HL-60 (cell line): ENCODE measurements around the gene PGM2.

Experiments
- DNase-seq, 2 experiments: peaks; one replicate each; pipeline ENCODE4 v3.0.0-alpha.2; 2010 to 2020; ENCODE audit warnings: low read depth in 1 of 2, low spot score in 1 of 2
- H3K27ac ChIP-seq: fragments of 250-450 bp; sonication (Bioruptor Pico); replicated peaks from 2 replicates; pipeline ENCODE4 v1.5.1; 2020; ENCODE audit warnings: mild to moderate bottlenecking, moderate library complexity
- H3K27me3 ChIP-seq: fragments of 250-450 bp; sonication (Bioruptor Pico); 2 replicates; pipeline ENCODE4 v1.5.1; 2021; ENCODE audit warnings: mild to moderate bottlenecking, moderate library complexity; ENCODE audit not compliant: insufficient read depth, poor library complexity, severe bottlenecking
- H3K4me3 ChIP-seq: replicated peaks from 2 replicates; pipeline ENCODE4 v1.5.1; 2011; ENCODE audit warnings: mild to moderate bottlenecking, control low read depth, low read length; ENCODE audit not compliant: insufficient read depth
- GABPA ChIP-seq: IDR thresholded peaks from 2 replicates; pipeline ENCODE4 v1.6.1; 2012; ENCODE audit warnings: low read depth
- POLR2AphosphoS5 ChIP-seq: IDR thresholded peaks from 2 replicates; pipeline ENCODE4 v1.6.1; 2012; ENCODE audit warnings: low read depth
- SPI1 ChIP-seq: IDR thresholded peaks from 2 replicates; pipeline ENCODE4 v1.6.1; 2012; ENCODE audit warnings: low read depth, mild to moderate bottlenecking, borderline replicate concordance
- TF ChIP-seq, protein P1 (sequence below): IDR thresholded peaks from one replicate; pipeline ENCODE4 v1.5.1; 2011; ENCODE audit warnings: low read length, control low read depth, inconsistent platforms; ENCODE audit not compliant: insufficient read depth
- TF ChIP-seq, protein P2 (sequence below): IDR thresholded peaks from 2 replicates; pipeline ENCODE4 v1.6.1; 2012; ENCODE audit warnings: low read depth; ENCODE audit not compliant: insufficient replicate concordance

The PGM2 gene

DNA sequence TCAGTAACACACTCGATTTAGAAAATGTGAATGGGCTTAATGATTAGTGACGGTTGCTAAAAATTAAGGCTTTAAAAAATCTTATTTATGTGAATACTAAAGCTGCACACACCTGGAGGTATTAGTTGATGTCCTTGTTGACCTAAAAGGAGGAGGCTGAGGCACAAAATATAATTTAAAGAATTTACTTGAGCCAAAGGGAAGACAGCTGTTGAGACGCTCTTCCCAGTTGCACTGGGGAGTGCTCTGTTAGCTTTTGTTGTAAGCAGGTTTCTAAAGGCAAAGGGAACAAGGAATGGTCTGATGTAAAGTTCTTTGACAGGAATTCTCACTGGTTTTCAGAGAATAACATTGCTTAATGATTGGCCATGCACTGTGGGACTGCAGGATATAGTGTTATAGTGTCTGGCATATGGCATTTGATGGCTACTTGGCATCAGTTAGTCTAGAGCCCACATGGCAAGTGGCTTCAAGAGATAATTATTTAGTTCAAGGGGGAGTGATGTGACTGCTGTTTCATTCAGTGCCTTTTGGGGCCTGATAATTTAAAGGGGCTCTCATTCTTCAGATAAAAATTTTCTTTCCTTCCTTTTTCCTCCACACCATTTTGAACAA lies 30.8 kb upstream of the PGM2 start:
- Histone ChIP-seq H3K27ac (no peak overlapping the region), H3K4me3 (no peak overlapping the region), H3K27me3 (no peaks in the 10 kb centered on the region)
- TF ChIP-seq POLR2AphosphoS5, result no peak
- no peak for TF ChIP-seq GABPA
- no peak for DNase-seq

DNA sequence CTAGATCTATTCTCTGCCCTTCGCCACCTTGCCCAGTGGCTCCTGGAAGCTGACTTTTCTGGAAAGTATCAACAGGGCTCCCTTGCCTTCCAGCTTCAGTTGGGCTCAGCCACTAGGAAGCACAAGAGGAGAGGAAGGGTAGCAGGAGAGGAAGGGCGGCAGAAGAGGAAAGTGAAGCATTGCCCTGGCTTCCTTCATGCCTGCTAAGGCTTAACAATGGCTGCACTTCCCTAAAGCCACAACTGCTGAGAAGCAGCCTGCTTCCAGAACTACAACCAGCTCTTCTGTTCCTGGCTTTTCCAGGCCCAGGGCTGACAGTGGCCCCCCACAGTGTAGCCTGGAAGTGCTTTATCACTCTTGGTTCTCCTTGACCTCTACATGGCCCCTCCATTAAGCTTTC lies 29.1 kb upstream of the PGM2 start:
- H3K27me3 ChIP-seq, result no peaks in the 10 kb centered on the region
- peak; percentile 78 for TF ChIP-seq SPI1
- TF ChIP-seq, protein P1, sequence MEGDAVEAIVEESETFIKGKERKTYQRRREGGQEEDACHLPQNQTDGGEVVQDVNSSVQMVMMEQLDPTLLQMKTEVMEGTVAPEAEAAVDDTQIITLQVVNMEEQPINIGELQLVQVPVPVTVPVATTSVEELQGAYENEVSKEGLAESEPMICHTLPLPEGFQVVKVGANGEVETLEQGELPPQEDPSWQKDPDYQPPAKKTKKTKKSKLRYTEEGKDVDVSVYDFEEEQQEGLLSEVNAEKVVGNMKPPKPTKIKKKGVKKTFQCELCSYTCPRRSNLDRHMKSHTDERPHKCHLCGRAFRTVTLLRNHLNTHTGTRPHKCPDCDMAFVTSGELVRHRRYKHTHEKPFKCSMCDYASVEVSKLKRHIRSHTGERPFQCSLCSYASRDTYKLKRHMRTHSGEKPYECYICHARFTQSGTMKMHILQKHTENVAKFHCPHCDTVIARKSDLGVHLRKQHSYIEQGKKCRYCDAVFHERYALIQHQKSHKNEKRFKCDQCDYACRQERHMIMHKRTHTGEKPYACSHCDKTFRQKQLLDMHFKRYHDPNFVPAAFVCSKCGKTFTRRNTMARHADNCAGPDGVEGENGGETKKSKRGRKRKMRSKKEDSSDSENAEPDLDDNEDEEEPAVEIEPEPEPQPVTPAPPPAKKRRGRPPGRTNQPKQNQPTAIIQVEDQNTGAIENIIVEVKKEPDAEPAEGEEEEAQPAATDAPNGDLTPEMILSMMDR, result no peak
- TF ChIP-seq, protein P2, sequence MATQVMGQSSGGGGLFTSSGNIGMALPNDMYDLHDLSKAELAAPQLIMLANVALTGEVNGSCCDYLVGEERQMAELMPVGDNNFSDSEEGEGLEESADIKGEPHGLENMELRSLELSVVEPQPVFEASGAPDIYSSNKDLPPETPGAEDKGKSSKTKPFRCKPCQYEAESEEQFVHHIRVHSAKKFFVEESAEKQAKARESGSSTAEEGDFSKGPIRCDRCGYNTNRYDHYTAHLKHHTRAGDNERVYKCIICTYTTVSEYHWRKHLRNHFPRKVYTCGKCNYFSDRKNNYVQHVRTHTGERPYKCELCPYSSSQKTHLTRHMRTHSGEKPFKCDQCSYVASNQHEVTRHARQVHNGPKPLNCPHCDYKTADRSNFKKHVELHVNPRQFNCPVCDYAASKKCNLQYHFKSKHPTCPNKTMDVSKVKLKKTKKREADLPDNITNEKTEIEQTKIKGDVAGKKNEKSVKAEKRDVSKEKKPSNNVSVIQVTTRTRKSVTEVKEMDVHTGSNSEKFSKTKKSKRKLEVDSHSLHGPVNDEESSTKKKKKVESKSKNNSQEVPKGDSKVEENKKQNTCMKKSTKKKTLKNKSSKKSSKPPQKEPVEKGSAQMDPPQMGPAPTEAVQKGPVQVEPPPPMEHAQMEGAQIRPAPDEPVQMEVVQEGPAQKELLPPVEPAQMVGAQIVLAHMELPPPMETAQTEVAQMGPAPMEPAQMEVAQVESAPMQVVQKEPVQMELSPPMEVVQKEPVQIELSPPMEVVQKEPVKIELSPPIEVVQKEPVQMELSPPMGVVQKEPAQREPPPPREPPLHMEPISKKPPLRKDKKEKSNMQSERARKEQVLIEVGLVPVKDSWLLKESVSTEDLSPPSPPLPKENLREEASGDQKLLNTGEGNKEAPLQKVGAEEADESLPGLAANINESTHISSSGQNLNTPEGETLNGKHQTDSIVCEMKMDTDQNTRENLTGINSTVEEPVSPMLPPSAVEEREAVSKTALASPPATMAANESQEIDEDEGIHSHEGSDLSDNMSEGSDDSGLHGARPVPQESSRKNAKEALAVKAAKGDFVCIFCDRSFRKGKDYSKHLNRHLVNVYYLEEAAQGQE, result no peak
- peak overlapping the region; percentile 61 for H3K27ac ChIP-seq
- no peak overlapping the region for H3K4me3 ChIP-seq
- DNase-seq, result peak in 1 of 2 experiments; percentile 37

DNA sequence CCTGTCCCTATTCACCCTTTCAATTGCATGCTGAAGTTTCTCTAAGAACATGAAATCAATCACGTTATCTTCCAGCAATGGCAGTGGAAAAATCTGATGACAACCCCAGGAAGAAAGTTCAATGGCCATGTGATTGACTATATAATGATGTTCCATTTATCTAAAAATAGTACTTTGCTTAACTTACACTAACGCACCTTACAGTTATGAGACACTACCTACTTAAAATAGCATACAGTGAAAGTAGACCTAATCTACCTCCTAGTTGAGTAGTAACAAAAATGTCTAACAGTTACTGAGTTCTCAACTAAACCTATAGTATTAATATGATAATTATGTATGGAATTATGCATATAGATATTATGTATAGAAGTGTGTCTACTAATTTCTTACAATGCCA lies 28.6 kb upstream of the PGM2 start:
- TF ChIP-seq POLR2AphosphoS5, result no peak
- TF ChIP-seq, protein P2, result no peak
- TF ChIP-seq SPI1, result no peak
- TF ChIP-seq, protein P1, result no peak
- no peak for TF ChIP-seq GABPA
- peak overlapping the region; percentile 61; the same call in 1 of the 2 replicates for H3K27ac ChIP-seq
- no peak overlapping the region for H3K4me3 ChIP-seq
- no peaks in the 10 kb centered on the region for H3K27me3 ChIP-seq
- DNase-seq, result no peak

DNA sequence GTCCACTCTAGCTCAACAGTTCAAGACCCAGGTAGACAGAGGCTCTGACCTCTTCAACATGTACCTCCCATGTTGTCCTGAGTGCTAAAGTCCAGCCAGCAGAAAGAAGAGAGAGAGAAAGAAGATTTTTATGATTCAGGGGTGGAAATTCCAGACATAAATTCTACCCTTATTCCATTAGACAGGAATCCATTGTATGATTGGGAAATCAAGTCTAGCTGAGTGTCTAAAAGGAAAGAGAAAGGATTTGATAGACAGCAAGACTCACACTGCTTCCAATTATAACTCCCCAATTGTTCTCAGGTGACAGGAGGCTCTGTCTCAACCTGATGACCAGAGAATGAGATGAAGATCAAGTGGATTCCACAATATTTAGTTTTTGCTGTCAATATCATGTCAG lies 27.9 kb upstream of the PGM2 start:
- TF ChIP-seq SPI1 (no peak), POLR2AphosphoS5 (no peak), GABPA (no peak)
- TF ChIP-seq, protein P1, result no peak
- TF ChIP-seq, protein P2, result no peak
- Histone ChIP-seq H3K27me3 (no peaks in the 10 kb centered on the region), H3K27ac (no peak overlapping the region), H3K4me3 (no peak overlapping the region)
- no peak for DNase-seq
